GM12878 (cell line): ENCODE results near the gene FBXW7. TPM values are rescaled to one million over a fixed set of nuclear protein-coding genes. Genes with fewer than 3 reads are reported as not detected.
A peak's percentile ranks its signal among the peaks of the same experiment; 100 is the strongest.

Experiments used
- ATAC-seq: fragments of 200-7000 bp; cut with Tn5 transposase; 3 replicates; pipeline ENCODE4 v1.9.1; 2020; ENCODE audit warnings: mild to moderate bottlenecking, moderate library complexity
- BruUV-seq: library from RNA; stranded (reverse); fragments of 400-500 nt; replicated peaks from 2 replicates; lab custom pipeline; 2021; lab: Mats Ljungman, UMichigan
- CTCF ChIA-PET: fragments of 300-600 bp; sonication (Branson Sonifier 250); formaldehyde crosslinking; extraction: SDS; loops from one replicate; lab custom pipeline; 2021; ENCODE audit warnings: inconsistent platforms; lab: Yijun Ruan, JAX
- POLR2A ChIA-PET: fragments of 350-600 bp; formaldehyde crosslinking; extraction: SDS; loops from one replicate; lab custom pipeline; 2021; ENCODE audit warnings: inconsistent platforms; lab: Charles Lee
- RAD21 ChIA-PET: fragments of 300-600 bp; sonication (Branson Sonifier 250); formaldehyde crosslinking; loops from one replicate; lab custom pipeline; 2023; ENCODE audit warnings: antibody characterized with exemption; ENCODE audit not compliant: unreplicated experiment; lab: Charles Lee
- SMC1A ChIA-PET: fragments of 300-600 bp; sonication (Branson Sonifier 250); formaldehyde crosslinking; loops from one replicate; lab custom pipeline; 2023; ENCODE audit not compliant: unreplicated experiment, uncharacterized antibody; lab: Charles Lee
- DNase-seq: peaks from one replicate; pipeline ENCODE4 v3.0.0-alpha.2; 2011; ENCODE audit warnings: low read depth, low spot score
- FAIRE-seq: peaks from 3 replicates; lab custom pipeline; 2011; peaks lifted over from hg19 to GRCh38; lab: Jason Lieb, UNC
- H2AFZ ChIP-seq: 2 replicates; pipeline ENCODE4 v1.6.0; 2011; ENCODE audit warnings: low read depth, low read length, control low read depth; ENCODE audit not compliant: control insufficient read depth
- H3K27ac ChIP-seq: 2 replicates; pipeline ENCODE4 v1.5.1; 2011; ENCODE audit warnings: control low read depth; ENCODE audit not compliant: control insufficient read depth, insufficient read depth
- H3K27me3 ChIP-seq, 2 experiments: replicated peaks in 1 of 2; 2 replicates each; pipeline versions ENCODE4 v1.6.0 to v1.6.1; 2011; ENCODE audit warnings: low read length in 1 of 2; ENCODE audit not compliant: control insufficient read depth in 2 of 2, insufficient read depth in 2 of 2
- H3K36me3 ChIP-seq, 2 experiments: 2 replicates each; pipeline ENCODE4 v1.5.1; 2011; ENCODE audit warnings: low read length in 1 of 2; ENCODE audit not compliant: control insufficient read depth in 2 of 2, insufficient read depth in 2 of 2
- H3K4me1 ChIP-seq: 2 replicates; pipeline ENCODE4 v1.6.1; 2011; ENCODE audit warnings: mild to moderate bottlenecking, low read length, moderate library complexity, mixed read lengths; ENCODE audit not compliant: control insufficient read depth, insufficient read depth
- H3K4me2 ChIP-seq: 2 replicates; pipeline ENCODE4 v1.6.0; 2011; ENCODE audit warnings: control low read depth; ENCODE audit not compliant: control insufficient read depth, insufficient read depth
- H3K4me3 ChIP-seq: fragments of 200-600 bp; sonication (generic); 2 replicates; pipeline ENCODE4 v1.5.1; 2016
- H3K79me2 ChIP-seq: 2 replicates; pipeline ENCODE4 v1.6.0; 2011; ENCODE audit warnings: low read length; ENCODE audit not compliant: control insufficient read depth, insufficient read depth
- H3K9ac ChIP-seq: 2 replicates; pipeline ENCODE4 v1.8.0; 2011; ENCODE audit warnings: low read length, control low read depth, mixed read lengths; ENCODE audit not compliant: control insufficient read depth, insufficient read depth
- H3K9me3 ChIP-seq: replicated peaks from 3 replicates; pipeline ENCODE4 v1.5.1; 2011; ENCODE audit warnings: mild to moderate bottlenecking, low read length; ENCODE audit not compliant: control insufficient read depth, insufficient read depth
- H4K20me1 ChIP-seq: 2 replicates; pipeline ENCODE4 v1.6.0; 2011; ENCODE audit not compliant: control insufficient read depth, insufficient read depth
- GATAD2B ChIP-seq: fragments of 450-650 bp; conservative IDR thresholded peaks from 2 replicates; pipeline ENCODE4 v1.6.1; 2017; ENCODE audit warnings: low read depth, mild to moderate bottlenecking, moderate library complexity
- NR2F1 ChIP-seq: fragments of 450-650 bp; conservative IDR thresholded peaks from 2 replicates; pipeline ENCODE4 v1.6.1; 2017; ENCODE audit warnings: mild to moderate bottlenecking
- PAX8 ChIP-seq: fragments of 450-650 bp; IDR thresholded peaks from 2 replicates; pipeline ENCODE4 v1.6.1; 2017; ENCODE audit warnings: mild to moderate bottlenecking, moderate library complexity
- TCF3 ChIP-seq: IDR thresholded peaks from 2 replicates; pipeline ENCODE4 v1.6.1; 2012; ENCODE audit warnings: low read depth, mild to moderate bottlenecking, low read length, borderline replicate concordance; ENCODE audit not compliant: insufficient read depth
- ZNF24 ChIP-seq: fragments of 450-650 bp; IDR thresholded peaks from 2 replicates; pipeline ENCODE4 v1.6.1; 2017; ENCODE audit warnings: antibody characterized with exemption, mild to moderate bottlenecking
- ZNF687 ChIP-seq: fragments of 450-650 bp; IDR thresholded peaks from 2 replicates; pipeline ENCODE4 v1.6.1; 2017; ENCODE audit warnings: mild to moderate bottlenecking, moderate library complexity
- ZZZ3 ChIP-seq: IDR thresholded peaks from 2 replicates; pipeline ENCODE4 v1.6.1; 2011; ENCODE audit warnings: low read depth; ENCODE audit not compliant: control insufficient read depth, insufficient read length
- WGBS: methylation state at CpG from one replicate; pipeline ENCODE4 v1.1.6; 2016; ENCODE audit warnings: low lambda C conversion rate; ENCODE audit not compliant: insufficient replicate concordance, insufficient coverage; ENCODE audit errors: missing lambda C conversion rate; 5-methylcytosine and 5-hydroxymethylcytosine counted together
- in situ Hi-C: fragments of 300-500 bp; cut with MboI; formaldehyde crosslinking; loops from 9 replicates; pipeline ENCODE4 v1.14.3; 2018; ENCODE audit warnings: mixed read lengths
- intact Hi-C: fragments of 100-400 bp; cut with micrococcal nuclease; formaldehyde crosslinking; loops from one replicate; pipeline ENCODE4 v1.14.2; 2022; ENCODE audit not compliant: unreplicated experiment
- polyA plus RNA-seq, 11 experiments: library from polyadenylated mRNA; depleted of rRNA in 4 of 11; unstranded in 6 of 11; stranded (reverse) in 5 of 11; fragments of >200 nt; fragmentation: Nextera tagmentation in 4 of 11; fragmentation: Illumina TruSeq in 1 of 11; extraction: Ambion mirVana in 4 of 11; extraction: Trizol in 1 of 11; gene quantifications; 1 replicate in 1 of 11; 2 replicates in 10 of 11; pipeline versions ENCODE4 v1.2.1 to v1.2.3, GENCODE V29; 2011 to 2016; ENCODE audit warnings: inconsistent platforms in 2 of 11, missing spikeins in 2 of 11, low read depth in 1 of 11
- total RNA-seq, 4 experiments: library from RNA; depleted of rRNA in 3 of 4; stranded (reverse); fragments of >200 nt in 3 of 4; fragmentation: Illumina TruSeq in 1 of 4; extraction: Trizol in 1 of 4; gene quantifications; 2 replicates each; pipeline versions ENCODE4 v1.2.1 to v1.2.3, GENCODE V29; 2013 to 2021

FBXW7 gene
- total and polyA plus RNA-seq, 10 of the 15 experiments (the other 5 are each of a cell fraction or from before 2014, with no cell fraction given): 35.8 to 118 (median 47.2) TPM

GRCh38 chr4:152575533-152575932 lies 39.6 kb upstream of the FBXW7 start (continued):
- TF ChIP-seq NR2F1 (0 out of 2 replicates have a peak, but pooled peaks have one; percentile 23), TCF3 (no peak), ZNF24 (peak; percentile 63; the same call in 1 of the 2 replicates), ZZZ3 (no peak)

- TF ChIP-seq ZNF687: 0 out of 2 replicates have a peak, but pooled peaks have one; percentile 16
- TF ChIP-seq PAX8: no peak
- TF ChIP-seq GATAD2B: no peak
- WGBS: 79% methylated on average over 2 of the region's 2 CpGs
- ChIA-PET RAD21 (interaction anchor here (0.7 to 0.9 kb wide), 2 partner anchors 13 to 71 kb away, joined by 3 read pairs; no protein-coding TSS in a partner anchor), POLR2A (interaction anchor here (0.8 to 1.4 kb wide), 4 partner anchors 12 to 34 kb away, joined by 3 to 4 read pairs (median 3); no protein-coding TSS in a partner anchor), SMC1A (interaction anchor here (1.5 to 2.1 kb wide), 5 partner anchors 8 to 102 kb away, joined by 3 to 13 read pairs (median 8); no protein-coding TSS in a partner anchor), CTCF (interaction anchor here (1.2 to 1.4 kb wide), 3 partner anchors 20 to 73 kb away, joined by 5 to 9 read pairs (median 5); no protein-coding TSS in a partner anchor)
- no peak for FAIRE-seq
- no peaks in the 10 kb centered on the region for H3K36me3 ChIP-seq
- DNase-seq: no peak
- peaks cover 4% of the 10 kb centered on the region; the same call in 1 of the 2 replicates for H3K4me1 ChIP-seq
- in situ Hi-C loops (no loop called here), intact Hi-C loops (no loop called here)
- no peaks in the 10 kb centered on the region for H3K27me3 ChIP-seq
- no peaks in the 10 kb centered on the region for H4K20me1 ChIP-seq
- H3K27ac ChIP-seq: no peak overlapping the region
- no TSS peak for BruUV-seq
- no peaks in the 10 kb centered on the region; the same call in 2 of the 3 replicates for H3K9me3 ChIP-seq
- H3K79me2 ChIP-seq: no peaks in the 10 kb centered on the region
- ATAC-seq: no peak
- H3K4me2 ChIP-seq: no peak overlapping the region
- no peak overlapping the region for H3K4me3 ChIP-seq
- no peak overlapping the region for H3K9ac ChIP-seq
- H2AFZ ChIP-seq: no peak overlapping the region
Observed at GRCh38 chr4:152573861-152574260, 38.0 kb upstream of the FBXW7 start.
